Hematopoietic multipotent progenitor cell treated with erythropoietin and hydrocortisone succinate and interleukin-3 and kit ligand, for 17 days (in vitro differentiated cells): ENCODE results near the gene CTNNBL1.
A peak's percentile ranks its signal among the peaks of the same experiment; 100 is the strongest.

Experiments used
- DNase-seq: peaks from one replicate; pipeline ENCODE4 v3.0.0-alpha.2; 2015; ENCODE audit warnings: low spot score

The CTNNBL1 gene

DNA sequence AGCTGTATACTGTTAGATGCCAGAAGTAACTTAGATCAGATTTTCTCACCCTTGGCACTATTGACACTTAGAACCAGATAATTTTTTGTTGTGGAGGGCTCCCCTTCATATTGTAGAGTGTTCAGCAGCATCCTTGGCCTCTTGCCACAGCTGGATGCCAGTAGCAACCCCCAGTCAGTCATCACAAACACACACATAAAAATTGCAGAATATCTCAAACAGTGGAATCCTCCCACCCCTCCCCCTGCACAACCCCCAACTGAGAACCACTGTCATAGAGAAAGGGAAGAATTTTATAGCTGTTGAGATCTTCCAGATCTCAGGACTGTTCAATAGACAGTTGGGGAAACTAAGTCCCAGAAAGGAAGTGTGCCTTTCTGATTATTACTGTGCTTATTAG is 127.9 kb downstream of the CTNNBL1 start:
- no peak for DNase-seq

DNA sequence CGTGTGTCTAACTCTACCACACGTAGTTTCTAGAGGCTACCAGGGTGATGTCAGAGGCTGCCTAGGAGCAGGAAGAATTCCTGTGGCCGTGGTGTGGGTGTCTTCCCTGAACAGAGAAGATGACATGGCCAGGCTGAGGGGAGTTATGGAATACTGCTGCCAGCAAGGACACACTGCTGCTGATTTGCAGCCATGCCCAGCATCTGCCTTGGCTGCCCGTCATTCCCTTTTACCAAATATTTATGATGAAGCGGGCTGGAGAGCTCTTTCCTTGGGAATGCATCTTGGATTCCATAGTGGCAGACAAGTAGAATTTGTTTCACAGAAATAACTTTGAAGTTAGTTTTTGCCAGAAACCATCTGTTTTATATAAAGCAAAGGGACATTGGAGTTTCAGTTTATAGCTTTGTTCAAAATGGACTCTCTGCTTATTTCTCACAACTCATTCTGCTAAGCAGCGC is 128.3 kb downstream of the CTNNBL1 start:
- DNase-seq, result no peak

DNA sequence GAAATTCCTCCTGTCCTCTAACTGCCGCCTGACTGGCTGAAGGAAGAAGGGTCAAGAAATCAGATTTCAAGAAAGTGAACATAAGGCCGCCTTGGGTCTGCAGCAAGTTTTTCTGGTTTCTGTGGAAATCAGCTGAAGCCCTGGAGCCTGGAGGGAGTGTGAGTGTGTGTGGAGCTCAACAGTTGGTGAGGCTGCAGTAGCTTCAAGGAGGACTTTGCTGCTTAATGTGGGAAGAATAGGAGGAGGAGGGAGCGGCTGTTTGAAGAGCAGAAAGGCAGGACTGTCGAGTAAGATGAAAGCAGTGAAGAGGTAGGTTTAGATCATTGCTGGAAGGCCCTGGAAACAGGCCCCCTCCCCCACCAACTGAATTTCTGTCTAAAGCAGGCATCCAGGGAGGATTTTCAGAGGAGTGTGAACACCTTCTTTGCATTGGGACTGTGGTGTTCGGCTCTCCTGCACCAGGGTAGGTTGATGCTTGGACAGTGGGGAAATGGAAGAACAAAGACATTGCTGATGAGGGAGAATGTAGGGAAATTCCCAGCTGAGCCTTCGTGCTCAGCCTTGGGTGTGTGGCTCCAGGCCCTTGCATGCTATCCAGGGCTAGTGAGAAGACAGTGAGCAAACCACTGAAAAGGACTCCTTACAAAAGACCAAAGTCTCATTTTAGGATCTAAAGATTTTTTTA is 129.6 kb downstream of the CTNNBL1 start:
- DNase-seq, result no peak

DNA sequence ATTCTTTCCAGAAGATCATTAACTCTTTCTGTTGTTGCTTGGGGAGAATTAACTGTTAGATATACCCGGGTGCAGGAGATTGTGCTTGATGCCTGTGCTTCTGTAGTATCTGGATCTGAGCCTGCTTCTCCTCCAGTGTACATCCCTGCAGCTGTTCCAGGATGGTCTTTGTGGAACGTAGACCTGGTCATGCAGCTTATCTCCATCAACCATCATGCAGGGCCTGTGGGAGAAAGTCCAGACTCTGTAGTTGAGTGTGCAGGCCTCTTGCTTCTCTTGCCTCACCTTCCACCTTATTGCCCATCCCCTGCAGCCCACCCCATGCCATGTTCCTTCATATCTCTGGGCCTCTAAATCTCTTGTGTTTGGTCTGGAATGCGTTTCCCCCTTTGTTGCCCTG is 133.8 kb downstream of the CTNNBL1 start:
- no peak for DNase-seq

DNA sequence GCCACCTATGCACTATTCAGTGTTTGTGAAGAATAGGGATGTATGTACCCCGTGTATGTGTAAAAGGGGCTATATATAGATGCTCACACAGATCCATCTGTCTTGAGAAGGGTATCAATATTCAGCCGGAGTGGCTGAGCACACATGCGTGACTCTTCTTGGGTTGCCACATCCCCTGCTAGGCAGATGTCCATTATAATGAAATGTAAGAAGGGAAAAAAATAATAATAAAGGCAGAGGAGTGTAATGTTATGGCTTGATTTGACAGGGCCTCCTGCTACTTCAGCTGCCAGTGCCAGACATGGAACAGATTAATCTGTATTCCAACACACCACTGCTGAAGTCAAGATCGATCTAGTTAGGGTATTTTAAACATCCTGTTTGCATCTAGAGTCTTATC is 134.9 kb downstream of the CTNNBL1 start:
- DNase-seq, result no peak

DNA sequence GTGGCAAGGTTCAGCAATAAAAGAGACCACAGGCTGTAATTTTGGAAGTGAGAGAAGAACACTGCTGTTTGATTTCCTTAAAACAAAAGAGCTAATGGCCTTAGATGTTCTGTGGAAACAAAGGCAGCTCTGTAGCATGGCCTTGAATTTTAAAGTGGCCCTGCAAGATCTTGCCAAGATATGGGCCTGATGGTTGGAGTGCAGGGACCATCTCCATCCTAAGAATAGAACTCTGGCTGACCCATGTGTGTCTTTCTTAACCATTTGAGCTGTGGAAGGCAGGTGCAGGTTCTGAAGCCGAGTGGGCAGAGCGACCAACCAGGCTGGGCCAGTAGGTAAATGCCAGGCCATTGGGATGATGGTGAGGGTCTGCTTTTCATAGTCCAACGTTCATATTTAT is 135.3 kb downstream of the CTNNBL1 start:
- DNase-seq, result no peak

DNA sequence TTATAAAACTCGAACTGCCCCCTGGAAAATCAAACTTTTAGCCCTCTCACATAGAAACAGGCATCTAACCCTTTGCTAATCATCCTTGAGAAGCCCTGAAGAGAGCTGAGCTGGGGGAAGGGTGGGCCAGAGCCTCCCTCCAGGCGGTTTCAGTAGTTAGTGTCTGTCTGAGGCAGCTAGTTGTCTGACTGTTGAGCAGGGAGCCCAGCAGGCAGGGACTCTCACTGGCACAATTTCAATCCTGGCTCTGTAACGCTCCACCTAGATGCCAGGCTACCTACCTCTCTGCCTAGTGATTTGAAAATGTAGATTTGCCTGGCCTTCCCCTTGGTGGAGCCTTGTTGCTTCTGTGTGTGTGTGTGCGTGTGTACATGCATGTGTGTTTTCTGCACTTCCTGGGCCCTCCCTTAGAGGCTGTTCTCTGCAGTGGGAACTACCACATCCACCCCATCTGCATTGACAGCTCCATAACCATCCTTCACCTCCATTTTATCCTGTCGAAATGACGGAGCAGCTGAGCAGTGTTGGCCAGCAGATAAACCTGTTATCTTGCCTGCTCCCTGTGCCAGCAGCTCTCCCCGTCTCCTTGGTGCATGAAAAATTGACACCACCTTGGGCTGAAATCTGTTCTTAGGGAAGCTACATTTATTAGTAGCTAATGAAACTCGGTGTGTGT is 139.5 kb downstream of the CTNNBL1 start:
- peak; percentile 47 for DNase-seq

DNA sequence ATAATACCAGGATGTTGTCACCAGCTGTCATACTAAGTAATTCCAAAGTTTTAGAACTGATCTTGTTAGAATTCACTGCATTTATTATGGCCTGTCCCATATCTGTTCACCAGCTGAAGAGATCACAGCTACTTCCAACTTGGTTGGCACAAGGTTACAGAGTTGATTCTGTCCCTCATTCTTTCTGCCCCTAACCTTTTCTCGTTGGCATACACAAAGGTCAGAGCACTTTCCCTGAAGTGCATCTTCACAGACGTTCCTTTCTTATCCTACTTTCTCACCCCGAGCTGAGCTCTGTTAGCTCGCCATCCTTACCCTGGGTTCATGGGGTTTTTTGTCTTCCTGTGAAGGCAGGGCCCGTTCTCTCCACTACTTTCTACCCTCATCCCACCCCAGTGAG is 143.1 kb downstream of the CTNNBL1 start:
- no peak for DNase-seq

DNA sequence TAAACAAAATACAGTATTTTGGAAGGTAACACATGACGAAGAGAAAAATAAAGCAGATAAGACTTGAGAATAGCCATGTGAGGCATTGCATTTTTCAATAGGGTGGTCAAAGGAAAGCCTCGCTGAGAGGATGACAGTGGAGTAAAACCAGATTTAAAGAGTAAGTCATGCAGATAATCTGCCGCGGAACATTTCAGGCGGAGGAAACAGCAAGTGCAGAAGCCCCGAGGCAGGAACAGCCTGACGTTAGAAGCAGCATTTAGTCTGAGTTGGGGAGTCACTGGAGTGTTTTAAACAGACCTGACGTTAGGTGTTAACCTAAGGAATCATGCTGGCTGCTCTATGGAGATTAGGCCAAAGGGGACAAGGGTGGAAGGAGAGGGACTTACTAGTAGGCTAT is 144.1 kb downstream of the CTNNBL1 start:
- DNase-seq, result no peak

DNA sequence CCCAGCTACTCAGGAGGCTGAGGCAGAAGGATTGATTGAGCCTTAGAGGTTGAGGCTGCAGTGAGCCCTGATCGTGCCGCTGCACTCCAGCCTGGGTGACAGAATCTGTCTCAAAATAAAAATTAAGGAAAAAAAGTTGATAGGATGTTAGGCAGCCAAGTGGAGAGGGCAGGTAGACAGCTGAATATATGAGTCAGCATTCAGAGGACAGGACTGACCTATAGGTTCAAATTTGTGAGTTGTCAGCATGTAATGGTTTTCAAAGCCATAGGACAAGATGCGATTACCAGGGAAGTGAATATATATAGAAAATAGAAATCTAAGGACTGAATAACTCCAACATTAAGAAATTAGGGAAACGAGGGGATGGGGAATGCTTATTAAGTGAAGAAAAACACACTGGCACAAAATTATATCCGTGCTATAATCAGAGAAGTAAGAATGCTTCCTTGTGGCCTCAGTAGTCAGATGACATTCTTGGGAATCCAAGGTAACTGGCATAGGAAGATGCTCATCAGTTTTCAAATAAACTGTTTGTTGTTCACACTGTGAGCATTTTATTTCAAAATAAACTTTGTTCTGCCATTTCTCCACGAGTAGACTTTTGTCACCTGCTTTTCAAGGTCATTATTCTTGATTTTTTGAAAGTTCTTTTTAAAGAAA is 145.1 kb downstream of the CTNNBL1 start:
- no peak for DNase-seq

DNA sequence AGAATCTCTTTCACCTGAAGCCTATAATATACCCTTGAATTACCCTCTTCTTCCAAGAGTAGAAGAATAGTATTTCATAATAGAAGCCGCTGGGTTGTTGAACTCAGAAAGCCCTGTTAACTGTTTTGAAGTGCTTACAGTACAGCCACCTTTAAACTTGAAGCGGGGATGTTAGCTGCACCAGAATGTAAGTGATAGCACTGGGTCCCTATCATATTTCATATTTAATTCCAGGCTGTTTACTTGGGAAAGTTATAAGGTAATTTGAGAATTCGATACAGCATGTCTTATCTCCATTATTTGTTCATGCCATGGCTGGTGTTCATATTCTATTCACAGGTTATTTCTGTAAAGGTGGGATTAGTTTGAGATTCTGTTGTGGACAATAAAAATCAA is 145.6 kb downstream of the CTNNBL1 start:
- no peak for DNase-seq

DNA sequence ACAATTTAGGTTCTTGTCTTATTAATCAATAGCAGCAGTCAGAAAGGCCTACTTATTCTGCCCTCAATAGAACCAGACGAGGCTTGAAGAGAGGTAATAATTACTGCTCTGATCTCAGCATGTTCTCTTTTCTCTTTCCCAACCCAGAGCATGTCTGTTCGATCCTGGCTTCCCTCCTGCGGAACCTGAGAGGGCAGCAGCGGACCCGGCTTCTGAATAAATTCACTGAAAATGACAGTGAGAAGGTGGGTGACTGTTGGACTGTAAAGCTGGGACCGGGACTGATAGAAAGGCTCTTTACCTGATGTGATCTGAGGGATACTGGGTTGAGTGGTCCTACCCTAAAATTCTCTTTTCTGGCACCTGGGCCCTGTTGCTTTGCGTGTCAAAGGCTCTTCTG is 146.1 kb downstream of the CTNNBL1 start:
- DNase-seq, result no peak

DNA sequence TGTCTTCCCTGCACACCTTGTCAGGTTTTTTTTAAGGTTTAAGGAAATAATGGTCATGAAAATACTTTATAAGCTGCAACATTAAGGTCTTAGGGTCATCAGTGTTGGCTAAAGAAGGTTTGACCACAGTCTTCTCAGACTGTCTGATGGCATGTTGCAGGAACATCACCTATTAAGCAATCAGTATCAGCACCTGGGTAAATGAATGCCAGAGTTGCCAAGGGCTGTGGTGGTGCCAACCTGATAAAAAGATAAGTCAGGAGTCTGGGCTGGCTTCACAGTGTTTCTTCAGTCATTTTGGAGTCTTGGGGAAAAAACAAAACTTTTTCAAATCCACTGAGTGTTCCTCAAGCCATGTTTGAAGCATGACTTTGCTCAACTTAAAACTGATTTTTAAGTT is 147.6 kb downstream of the CTNNBL1 start:
- no peak for DNase-seq

DNA sequence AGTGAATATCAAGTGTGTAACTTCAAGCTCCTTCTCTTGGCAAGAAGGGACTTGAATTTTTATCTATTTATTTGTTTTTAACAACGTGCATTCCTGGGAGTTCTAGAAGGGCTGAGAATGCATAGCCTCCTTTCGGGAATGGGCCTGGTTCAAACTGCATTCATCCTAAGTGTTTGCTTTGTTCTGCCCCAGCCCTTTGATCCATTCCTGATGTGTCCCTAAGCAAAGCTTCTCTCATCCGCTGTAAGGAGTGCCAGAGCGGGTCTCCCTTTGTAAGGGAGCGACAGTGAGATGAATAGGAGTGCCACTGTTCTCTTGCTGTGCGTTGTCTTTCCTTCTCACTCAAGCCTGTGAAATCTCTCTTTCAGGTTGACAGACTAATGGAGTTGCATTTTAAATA is 148.1 kb downstream of the CTNNBL1 start:
- DNase-seq, result no peak

DNA sequence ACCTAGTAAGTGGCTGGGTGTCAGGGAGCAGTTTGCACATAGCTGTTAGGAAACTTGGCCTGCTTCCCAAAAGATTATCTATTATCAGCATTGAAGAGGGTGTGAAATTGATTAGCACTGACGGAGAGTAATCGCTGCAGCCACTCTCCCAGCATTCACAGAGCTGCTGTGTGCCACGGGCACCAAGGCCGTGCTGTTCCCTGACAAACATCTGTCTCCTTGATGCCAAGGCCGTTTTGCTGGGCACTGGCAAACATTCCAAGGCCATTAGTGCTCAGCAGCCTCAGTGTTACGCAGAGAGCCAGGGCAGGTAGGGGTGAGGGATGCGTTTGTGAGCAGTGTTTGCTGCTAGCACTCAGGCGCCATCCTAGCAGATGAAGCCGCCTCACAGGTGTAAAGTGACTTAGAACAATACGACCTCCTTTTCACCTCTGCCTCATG is 151.4 kb downstream of the CTNNBL1 start:
- peak; percentile 54 for DNase-seq

DNA sequence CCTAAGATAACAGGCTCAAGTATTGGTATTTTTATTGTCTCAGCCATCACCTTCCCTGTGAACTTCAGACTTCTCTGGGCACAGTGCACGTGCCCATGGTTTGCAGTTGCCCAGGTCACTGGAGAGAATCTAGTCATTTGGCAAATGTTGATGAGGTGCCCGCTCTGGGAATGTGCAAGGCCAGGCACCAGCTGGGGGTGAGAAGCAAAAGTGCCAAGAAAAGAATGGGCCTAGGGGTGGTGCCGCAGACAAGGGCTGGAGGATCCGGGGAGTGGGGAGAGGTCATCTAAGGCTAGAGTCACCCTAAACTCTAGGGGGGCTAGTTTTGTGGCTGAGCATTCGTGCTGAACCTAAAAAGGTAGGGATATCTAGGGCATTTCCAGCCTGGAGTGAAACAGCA is 152.0 kb downstream of the CTNNBL1 start:
- DNase-seq, result no peak

DNA sequence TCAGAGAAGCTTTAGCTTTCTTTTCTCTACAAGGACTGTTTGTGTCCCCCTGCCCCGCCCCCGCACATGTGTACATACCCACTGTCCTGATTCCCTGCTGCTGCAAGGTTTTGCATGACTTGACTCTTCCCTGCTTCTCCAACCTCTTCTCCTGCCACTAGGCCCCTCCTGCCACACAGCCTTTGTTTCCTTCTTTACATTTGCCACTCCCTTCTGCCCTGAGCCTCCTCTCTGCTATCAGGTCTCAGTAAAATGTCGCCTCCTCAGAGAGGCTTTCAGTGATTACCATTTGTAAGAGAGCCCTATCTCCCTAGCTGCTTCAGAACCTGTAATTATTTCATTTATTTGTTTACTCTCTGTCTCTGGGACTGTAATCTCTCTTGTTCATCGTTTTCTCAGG is 152.7 kb downstream of the CTNNBL1 start:
- no peak for DNase-seq

DNA sequence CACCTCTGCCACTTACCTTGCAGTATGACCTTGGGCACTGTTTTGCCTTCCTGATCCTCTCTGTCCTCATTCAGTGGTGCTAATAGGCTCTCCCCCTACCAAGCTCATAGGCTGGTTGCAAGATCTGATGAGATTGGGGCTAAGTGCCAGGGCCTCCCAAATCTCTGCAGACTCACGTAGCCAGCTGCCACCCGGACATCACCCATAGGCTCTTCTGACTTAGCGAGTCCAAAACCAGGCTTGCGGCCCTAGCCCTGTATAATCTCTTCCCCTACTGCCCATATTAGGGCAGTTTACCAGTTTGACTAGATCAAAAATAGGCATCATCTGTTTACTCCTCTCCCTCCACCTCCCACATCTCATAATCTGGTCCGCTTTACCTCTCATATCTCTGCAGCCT is 154.9 kb downstream of the CTNNBL1 start:
- peak; percentile 19 for DNase-seq

DNA sequence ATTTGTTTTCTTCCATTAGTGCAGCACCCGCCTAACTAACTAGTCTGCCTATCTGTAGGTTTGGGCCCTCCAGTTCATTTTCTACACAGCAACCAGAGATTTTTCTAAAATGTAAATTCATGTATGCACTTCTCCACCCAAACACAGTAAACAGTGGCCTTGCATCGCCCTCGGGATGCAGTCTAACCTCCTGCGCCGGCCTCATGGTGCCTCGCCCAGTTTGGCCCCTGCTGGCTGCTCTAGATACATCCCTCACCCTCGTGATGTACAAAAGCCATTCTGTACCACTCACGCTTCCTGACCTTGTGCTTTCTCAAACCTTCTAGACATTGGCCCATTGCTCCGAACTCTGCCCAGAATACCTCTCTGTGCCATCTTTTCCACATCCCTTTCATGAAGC is 155.3 kb downstream of the CTNNBL1 start:
- DNase-seq, result peak; percentile 35

DNA sequence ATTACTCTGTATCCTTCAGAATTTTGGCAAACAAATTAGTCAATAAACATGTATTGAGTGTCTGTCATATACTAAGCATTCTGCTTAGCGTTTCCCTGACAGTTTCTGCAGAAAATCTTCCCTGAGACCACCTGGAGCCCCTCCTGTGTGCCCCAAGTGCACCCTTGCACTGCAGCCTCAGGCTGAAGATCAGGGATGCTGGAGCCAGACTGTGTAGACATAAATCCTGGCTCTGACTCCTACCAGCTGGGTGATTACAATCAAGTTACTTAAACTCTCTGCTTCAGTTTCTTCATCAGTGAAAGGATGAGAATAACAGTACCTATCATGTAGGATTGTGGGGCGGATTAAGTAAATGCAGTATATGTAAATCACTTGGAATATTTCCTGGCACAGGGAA is 155.7 kb downstream of the CTNNBL1 start:
- no peak for DNase-seq

DNA sequence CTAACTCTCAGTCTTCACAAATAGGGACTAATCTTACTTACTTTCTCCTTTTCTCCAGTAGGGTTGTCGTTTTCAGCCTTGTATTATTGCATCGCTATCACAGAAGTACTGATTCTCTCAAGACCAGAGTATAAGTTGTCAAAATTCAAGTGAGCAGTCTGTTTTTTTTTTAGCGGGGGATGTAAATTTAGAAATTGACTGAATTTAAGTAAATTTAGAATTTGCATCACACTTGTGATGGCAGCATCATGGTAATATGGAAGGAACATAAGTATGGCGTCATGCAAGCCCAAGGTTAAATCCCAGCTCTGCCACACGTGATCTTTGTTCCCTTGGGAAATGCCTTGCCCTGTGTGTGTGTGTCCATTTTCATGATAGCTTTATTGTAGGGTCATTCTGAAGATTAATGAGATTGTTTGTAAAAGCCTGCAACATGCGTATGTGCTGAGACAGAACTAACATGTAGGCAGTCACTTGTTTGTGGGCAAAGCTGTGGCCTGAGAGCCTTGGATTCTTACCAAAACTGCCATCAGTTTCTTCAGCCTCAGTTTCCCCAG is 156.3 kb downstream of the CTNNBL1 start:
- DNase-seq, result no peak

DNA sequence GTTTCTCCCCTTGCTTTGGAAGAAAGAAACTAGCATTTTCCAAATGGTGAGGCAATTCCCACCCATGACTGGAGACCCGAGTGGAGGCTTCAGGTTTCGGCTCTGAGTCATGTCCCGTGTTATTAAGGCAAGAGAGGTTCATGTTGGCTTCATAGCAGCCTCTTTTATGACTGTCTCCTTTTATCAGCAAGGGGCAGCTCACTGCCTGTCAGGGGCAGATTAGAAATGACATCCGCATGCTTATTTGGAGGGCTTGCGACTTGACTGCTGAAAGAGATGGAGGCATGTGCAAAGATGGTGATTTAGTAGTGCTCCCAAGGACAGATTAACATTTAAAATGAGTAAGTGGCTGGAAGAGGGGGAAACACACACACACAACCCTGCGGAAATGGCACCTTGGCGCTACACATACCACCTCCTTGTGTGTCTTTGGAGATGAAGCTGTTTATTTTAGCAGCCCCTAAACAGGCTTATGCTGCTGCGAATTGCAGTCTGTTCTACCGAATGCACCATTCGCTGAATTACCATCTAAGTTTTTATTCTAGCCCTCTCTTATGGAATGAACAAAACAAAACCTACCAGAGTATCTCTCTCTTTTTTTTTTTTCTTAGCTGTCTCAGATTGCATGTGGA is 157.0 kb downstream of the CTNNBL1 start:
- peak; percentile 65 for DNase-seq

DNA sequence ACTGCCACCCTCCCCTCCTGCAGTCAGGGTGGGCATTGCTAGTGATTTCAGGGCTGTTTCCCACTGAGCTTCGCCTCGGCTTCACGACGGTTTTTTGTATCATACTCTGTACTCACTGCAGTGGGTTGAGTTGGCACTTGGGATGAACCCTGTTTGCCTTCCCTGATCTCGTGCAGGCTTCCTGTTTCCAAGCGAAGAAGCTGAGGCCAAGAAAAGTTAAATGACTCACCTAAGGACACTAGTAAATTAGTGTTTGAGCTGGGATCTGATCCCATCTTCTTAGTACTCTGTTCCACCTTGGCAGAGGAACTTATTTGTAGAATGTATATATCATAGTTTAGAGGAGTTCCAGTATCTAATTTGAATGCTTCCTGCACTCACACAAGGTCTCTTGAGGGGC is 158.8 kb downstream of the CTNNBL1 start:
- DNase-seq, result no peak
